Motor neuron (in vitro differentiated cells): Measurements from ENCODE around the gene STK17B. TPM values are rescaled to one million over a fixed set of nuclear protein-coding genes. Genes with fewer than 3 reads are reported as not detected.
A peak's percentile ranks its signal among the peaks of the same experiment; 100 is the strongest.
"Not testable (repeated sequence)": the region's sequence is repeated elsewhere in the genome, so short reads cannot be mapped to it uniquely, and the experiment has no call there.

Experiments used
- ATAC-seq, 8 experiments: fragments of 200-7000 bp; cut with Tn5 transposase; replicated peaks in 6 of 8; 2 replicates each; pipeline ENCODE4 v1.8.0; 2021; ENCODE audit warnings: mild to moderate bottlenecking in 8 of 8, moderate library complexity in 8 of 8
- H3K27ac ChIP-seq, 2 donors: fragments of 250-450 bp; sonication (Bioruptor Pico); 2 replicates each; pipeline ENCODE4 v1.9.0; 2021; ENCODE audit warnings: antibody characterized with exemption in 2 of 2, mild to moderate bottlenecking in 2 of 2, moderate library complexity in 1 of 2
- H3K4me1 ChIP-seq, 2 donors: fragments of 250-450 bp; sonication (Bioruptor Pico); replicated peaks in 1 of 2; 2 replicates each; pipeline ENCODE4 v1.6.1; 2021; ENCODE audit warnings: antibody characterized with exemption in 2 of 2, mild to moderate bottlenecking in 2 of 2, moderate library complexity in 1 of 2
- H3K4me3 ChIP-seq, 5 donors: fragments of 250-450 bp; sonication (Bioruptor Pico); 2 replicates each; pipeline ENCODE4 v1.9.0; 2021; ENCODE audit warnings: antibody characterized with exemption in 5 of 5, mild to moderate bottlenecking in 5 of 5, moderate library complexity in 4 of 5
- WGBS, 10 experiments: fragments of 450-650 bp; shearing (Covaris generic); methylation state at CpG; one replicate each; pipeline ENCODE4 v1.0.0; 2022; 5-methylcytosine and 5-hydroxymethylcytosine counted together
- in situ Hi-C, 9 experiments: fragments of 400-800 bp; cut with MboI; loops; one replicate each; pipeline ENCODE4 v1.15.0; 2021; ENCODE audit warnings: low sequenced_read_pairs in 9 of 9, low pct_unique_long_range_greater_than_20kb in 2 of 9; ENCODE audit not compliant: unreplicated experiment in 9 of 9
- total RNA-seq, 8 experiments: library from RNA; unstranded; fragments of 300-600 nt; gene quantifications; 2 replicates each; pipeline versions ENCODE4 v1.2.3 to v1.2.4, GENCODE V29; 2022

STK17B gene
- total RNA-seq, 8 experiments from 2014 or later = 2.7 to 28.3 (median 5.8) TPM

DNA sequence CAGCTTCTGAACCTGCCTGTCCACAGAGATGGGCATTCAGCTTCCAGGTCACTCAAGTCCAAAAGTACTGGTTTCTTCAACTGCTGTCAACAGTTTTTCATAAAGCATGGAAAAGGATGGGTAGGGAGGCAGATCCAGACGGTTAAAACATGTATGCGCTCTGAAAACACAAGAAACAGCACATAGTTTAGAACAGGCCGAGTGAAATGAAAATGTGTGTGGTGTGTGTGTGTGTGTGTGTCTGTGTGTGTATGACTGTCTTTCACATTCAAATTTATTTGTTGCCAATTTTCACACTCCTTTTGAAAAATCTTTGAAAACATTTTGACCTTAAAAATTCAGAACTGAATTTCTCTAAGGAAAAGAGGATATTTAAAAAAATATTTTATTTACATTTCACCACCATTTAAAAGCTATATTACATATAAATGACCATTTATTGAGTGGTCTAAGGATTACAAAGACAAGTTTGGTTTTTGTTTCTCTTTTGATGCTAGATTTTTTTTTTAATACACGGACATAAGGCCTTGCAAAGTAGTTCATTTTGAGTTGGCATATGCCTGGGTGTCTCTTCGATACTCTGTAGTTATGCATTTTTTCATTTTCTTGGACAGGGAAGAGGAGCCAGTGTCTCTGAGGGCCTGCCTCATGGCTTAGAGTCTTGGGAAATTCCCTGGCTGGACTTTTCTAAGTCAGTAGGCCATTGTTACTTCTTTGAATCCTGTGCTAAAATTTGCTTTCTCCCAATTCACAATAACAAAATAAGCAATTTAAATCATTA is 30.0 kb upstream of the STK17B start:
- in situ Hi-C loops = no loop called here
- Histone ChIP-seq H3K4me1 (no peaks in the 10 kb centered on the region), H3K4me3 (no peak overlapping the region), H3K27ac (no peak overlapping the region)
- peak in 2 of 8 experiments; percentile 59 to 68 for ATAC-seq
- WGBS, 10 experiments = 14 to 100% (median 89%) methylated on average over 1 to 5 of the region's 5 CpGs

- Histone ChIP-seq H3K4me1 (no peaks in the 10 kb centered on the region), H3K27ac (no peak overlapping the region), H3K4me3 (no peak overlapping the region)
- 65 to 100% (median 86%) methylated on average over 1 to 2 of the region's 2 CpGs; no CpG with 5 or more reads in 2 of the 10 experiments for WGBS, 10 experiments
- in situ Hi-C loops = no loop called here
- no peak for ATAC-seq
Observed at GRCh38 chr2:196200557-196200956, 29.2 kb upstream of the STK17B start.

- H3K27ac ChIP-seq = no peak overlapping the region
- no peaks in the 10 kb centered on the region for H3K4me1 ChIP-seq
- 65 to 100% (median 89%) methylated on average over 2 to 4 of the region's 4 CpGs; no CpG with 5 or more reads in 1 of the 10 experiments for WGBS, 10 experiments
- H3K4me3 ChIP-seq = no peak overlapping the region
- no peak for ATAC-seq
- in situ Hi-C loops = no loop called here
Observed at GRCh38 chr2:196195758-196196157, 24.4 kb upstream of the STK17B start.

- Histone ChIP-seq H3K27ac (no peak overlapping the region), H3K4me3 (no peak overlapping the region), H3K4me1 (no peaks in the 10 kb centered on the region)
- WGBS, 10 experiments = 78 to 100% (median 93%) methylated on average over 1 to 5 of the region's 5 CpGs
- no peak for ATAC-seq
- in situ Hi-C loops = no loop called here
Observed at GRCh38 chr2:196195302-196195701, 23.9 kb upstream of the STK17B start.

DNA sequence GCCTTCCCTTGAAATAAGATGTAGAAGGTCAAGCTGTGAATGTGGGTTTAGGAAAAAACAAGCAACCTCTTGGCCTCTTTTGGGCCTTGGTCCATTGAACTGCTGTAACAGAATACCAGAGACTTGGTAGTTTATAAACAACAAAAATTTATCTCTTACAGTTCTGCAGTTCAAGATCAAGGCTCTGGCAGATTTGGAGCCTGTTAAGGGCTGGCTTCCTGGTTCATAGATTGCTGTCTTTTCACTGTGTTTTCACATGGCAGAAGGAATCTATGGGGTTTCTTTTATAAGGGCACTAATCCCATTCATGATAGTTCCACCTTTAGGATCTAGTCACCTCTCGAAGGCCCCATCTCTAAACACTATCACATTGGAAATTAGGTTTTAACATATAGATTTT is 20.2 kb upstream of the STK17B start:
- in situ Hi-C loops = no loop called here
- H3K4me1 ChIP-seq = no peaks in the 10 kb centered on the region
- H3K27ac ChIP-seq = no peak overlapping the region
- no peak for ATAC-seq
- H3K4me3 ChIP-seq = no peak overlapping the region
- WGBS, 10 experiments = 0 to 100% (median 90%) methylated on average over 1 of the region's 1 CpG; no CpG with 5 or more reads in 6 of the 10 experiments

- Histone ChIP-seq H3K27ac (no peak overlapping the region), H3K4me3 (no peak overlapping the region), H3K4me1 (no peaks in the 10 kb centered on the region)
- WGBS, 10 experiments = 60 to 95% (median 85%) methylated on average over 1 to 2 of the region's 2 CpGs; no CpG with 5 or more reads in 1 of the 10 experiments
- in situ Hi-C loops = no loop called here
- ATAC-seq = no peak
Observed at GRCh38 chr2:196187898-196188458, 16.6 kb upstream of the STK17B start.

DNA sequence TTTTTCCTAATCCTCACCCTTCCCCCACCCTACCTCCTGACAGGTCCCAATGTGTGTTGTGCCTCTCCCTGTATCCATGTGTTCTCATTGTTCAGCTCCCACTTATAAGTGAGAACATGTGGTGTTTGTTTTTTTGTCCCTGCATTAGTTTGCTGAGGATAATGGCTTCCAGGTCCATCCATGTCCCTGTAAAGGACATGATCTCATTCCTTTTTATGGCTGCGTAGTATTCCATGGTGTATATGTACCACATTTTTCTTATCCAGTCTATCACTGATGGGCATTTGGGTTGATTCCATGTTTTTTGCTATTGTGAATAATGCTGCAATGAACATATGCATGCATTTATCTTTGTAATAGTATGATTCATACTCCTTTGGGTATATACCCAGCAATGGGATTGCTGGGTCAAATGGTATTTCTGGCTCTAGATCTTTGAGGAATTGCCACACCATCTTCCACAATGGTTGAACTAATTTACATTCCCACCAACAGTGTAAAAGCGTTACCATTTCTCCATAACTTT is 15.9 kb upstream of the STK17B start:
- H3K4me3 ChIP-seq, H3K4me1 ChIP-seq, H3K27ac ChIP-seq, in situ Hi-C loops, ATAC-seq: not testable (repeated sequence)
- 50 to 100% (median 93%) methylated on average over 1 to 2 of the region's 2 CpGs; no CpG with 5 or more reads in 4 of the 10 experiments for WGBS, 10 experiments

GRCh38 chr2:196186266-196186980 is 15.0 kb upstream of the STK17B start:
- H3K4me3 ChIP-seq = no peak overlapping the region
- 82 to 100% (median 88%) methylated on average over 1 to 3 of the region's 3 CpGs; no CpG with 5 or more reads in 2 of the 10 experiments for WGBS, 10 experiments
- no peak overlapping the region for H3K27ac ChIP-seq
- peaks cover 0 to 2% of the 10 kb centered on the region in 2 donors for H3K4me1 ChIP-seq
- ATAC-seq = no peak
- in situ Hi-C loops = no loop called here

GRCh38 chr2:196184921-196185320 is 13.5 kb upstream of the STK17B start:
- 50 to 100% (median 90%) methylated on average over 1 to 3 of the region's 3 CpGs; no CpG with 5 or more reads in 3 of the 10 experiments for WGBS, 10 experiments
- H3K27ac ChIP-seq = no peak overlapping the region
- peaks cover 0 to 2% of the 10 kb centered on the region in 2 donors for H3K4me1 ChIP-seq
- H3K4me3 ChIP-seq = no peak overlapping the region
- in situ Hi-C loops = no loop called here
- no peak for ATAC-seq

- Histone ChIP-seq H3K4me3 (no peak overlapping the region), H3K4me1 (peaks cover 0 to 2% of the 10 kb centered on the region in 2 donors), H3K27ac (no peak overlapping the region)
- WGBS, 10 experiments = 73 to 100% (median 94%) methylated on average over 1 to 5 of the region's 5 CpGs
- ATAC-seq = no peak
- in situ Hi-C loops = no loop called here
Observed at GRCh38 chr2:196183528-196184231, 12.3 kb upstream of the STK17B start.

DNA sequence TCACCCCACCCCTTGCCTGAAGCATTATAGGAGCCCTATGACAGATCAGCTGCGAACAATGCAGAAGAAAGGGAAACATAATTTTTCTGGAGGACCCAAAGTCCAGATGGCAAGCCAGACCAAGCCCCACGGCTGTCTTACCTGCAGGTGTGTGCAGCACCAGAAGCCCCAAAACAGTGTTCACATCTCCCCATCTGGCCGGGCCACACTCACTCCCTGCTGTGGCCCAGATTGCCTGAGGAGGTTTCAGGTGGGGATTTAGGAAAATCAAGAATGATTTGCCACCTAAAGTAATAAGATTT is 11.7 kb upstream of the STK17B start:
- WGBS, 10 experiments = 60 to 100% (median 89%) methylated on average over 1 to 3 of the region's 3 CpGs; no CpG with 5 or more reads in 3 of the 10 experiments
- in situ Hi-C loops = no loop called here
- H3K4me3 ChIP-seq = no peak overlapping the region
- peaks cover 0 to 2% of the 10 kb centered on the region in 2 donors for H3K4me1 ChIP-seq
- no peak for ATAC-seq
- no peak overlapping the region for H3K27ac ChIP-seq

- 49 to 91% (median 80%) methylated on average over 1 to 4 of the region's 4 CpGs; no CpG with 5 or more reads in 1 of the 10 experiments for WGBS, 10 experiments
- Histone ChIP-seq H3K4me1 (peaks cover 0 to 2% of the 10 kb centered on the region in 2 donors), H3K27ac (no peak overlapping the region), H3K4me3 (no peak overlapping the region)
- in situ Hi-C loops = no loop called here
- no peak for ATAC-seq
Observed at GRCh38 chr2:196182439-196183171, 11.2 kb upstream of the STK17B start.
